ENCODE results near the gene FOXF2.

DNA sequence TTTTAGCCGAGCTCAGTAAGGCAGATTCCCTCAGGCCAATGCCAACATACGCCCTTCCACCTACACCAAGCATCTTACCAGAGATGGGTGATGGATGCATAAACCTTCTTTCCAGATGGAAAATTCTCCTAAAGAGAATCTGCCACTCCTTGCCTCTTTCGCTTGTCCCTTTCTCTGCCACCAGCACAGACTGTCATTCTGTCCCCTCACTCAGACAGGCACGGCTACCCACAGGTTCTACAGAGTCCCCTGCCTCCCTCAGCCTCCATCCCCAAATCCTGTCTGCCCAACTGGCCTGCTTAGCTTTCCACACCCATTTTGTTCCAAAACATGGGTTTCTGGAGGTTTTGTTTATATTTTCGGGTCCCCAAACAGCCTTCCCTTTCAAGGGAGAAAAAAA lies 12.7 kb upstream of the FOXF2 start:
- TF ChIP-seq EP300 (IDR thresholded peaks at IDR 0.05) (no peak), POLR2AphosphoS5 (IDR thresholded peaks at IDR 0.05) (no peak), CTCF (IDR thresholded peaks at IDR 0.05) (no peak), POLR2A (IDR thresholded peaks at IDR 0.05) (no peak)
